RWPE1 (cell line): ENCODE measurements around the gene BIN2.
A peak's percentile ranks its signal among the peaks of the same experiment; 100 is the strongest.
"Not testable (repeated sequence)": the region's sequence is repeated elsewhere in the genome, so short reads cannot be mapped to it uniquely, and the experiment has no call there.

Source experiments
- CTCF ChIA-PET: fragments of 350-600 bp; sonication (Branson Sonifier 250); formaldehyde crosslinking; extraction: SDS; loops from one replicate; lab custom pipeline; 2021; lab: Yijun Ruan, JAX
- POLR2A ChIA-PET: fragments of 400-600 bp; formaldehyde crosslinking; extraction: SDS; loops from one replicate; lab custom pipeline; 2020; ENCODE audit warnings: antibody characterized with exemption; ENCODE audit not compliant: low non-redundant PET; lab: Yijun Ruan, JAX
- DNase-seq: peaks from one replicate; pipeline ENCODE4 v3.0.0; 2012; ENCODE audit warnings: low spot score
- H3K27ac ChIP-seq: fragments of 450-650 bp; 2 replicates; pipeline ENCODE4 v1.5.1; 2017
- TF ChIP-seq, protein P1 (sequence below): fragments of 450-650 bp; conservative IDR thresholded peaks from 2 replicates; pipeline ENCODE4 v1.5.1; 2017; ENCODE audit warnings: low read depth, mild to moderate bottlenecking

Gene BIN2

GRCh38 chr12:51281202-51281924 lies 42.6 kb downstream of the BIN2 start:
- ChIA-PET POLR2A (no interaction called here), CTCF (no interaction called here)
- no peak overlapping the region for H3K27ac ChIP-seq
- peak; percentile 60 for DNase-seq
- TF ChIP-seq, protein P1, sequence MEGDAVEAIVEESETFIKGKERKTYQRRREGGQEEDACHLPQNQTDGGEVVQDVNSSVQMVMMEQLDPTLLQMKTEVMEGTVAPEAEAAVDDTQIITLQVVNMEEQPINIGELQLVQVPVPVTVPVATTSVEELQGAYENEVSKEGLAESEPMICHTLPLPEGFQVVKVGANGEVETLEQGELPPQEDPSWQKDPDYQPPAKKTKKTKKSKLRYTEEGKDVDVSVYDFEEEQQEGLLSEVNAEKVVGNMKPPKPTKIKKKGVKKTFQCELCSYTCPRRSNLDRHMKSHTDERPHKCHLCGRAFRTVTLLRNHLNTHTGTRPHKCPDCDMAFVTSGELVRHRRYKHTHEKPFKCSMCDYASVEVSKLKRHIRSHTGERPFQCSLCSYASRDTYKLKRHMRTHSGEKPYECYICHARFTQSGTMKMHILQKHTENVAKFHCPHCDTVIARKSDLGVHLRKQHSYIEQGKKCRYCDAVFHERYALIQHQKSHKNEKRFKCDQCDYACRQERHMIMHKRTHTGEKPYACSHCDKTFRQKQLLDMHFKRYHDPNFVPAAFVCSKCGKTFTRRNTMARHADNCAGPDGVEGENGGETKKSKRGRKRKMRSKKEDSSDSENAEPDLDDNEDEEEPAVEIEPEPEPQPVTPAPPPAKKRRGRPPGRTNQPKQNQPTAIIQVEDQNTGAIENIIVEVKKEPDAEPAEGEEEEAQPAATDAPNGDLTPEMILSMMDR, result no peak

- POLR2A ChIA-PET, result no interaction called here
- CTCF ChIA-PET, result interaction anchor here (0.6 kb wide), 1 partner anchor 581 kb away, joined by 4 read pairs; no protein-coding TSS in a partner anchor
- TF ChIP-seq, protein P1, result no peak
These were observed 48.9 kb downstream of the BIN2 start for GRCh38 chr12:51275088-51275487.

GRCh38 chr12:51272810-51273209 lies 51.2 kb downstream of the BIN2 start:
- H3K27ac ChIP-seq, DNase-seq, POLR2A ChIA-PET, CTCF ChIA-PET: not testable (repeated sequence)

More at GRCh38 chr12:51275088-51275487, 48.9 kb downstream of the BIN2 start:
- no peak for DNase-seq
- no peak overlapping the region for H3K27ac ChIP-seq

- TF ChIP-seq, protein P1, result no peak
- peak overlapping the region; percentile 75 for H3K27ac ChIP-seq
- CTCF ChIA-PET, result interaction anchor here (0.8 to 2.4 kb wide), 2 partner anchors 20 to 70 kb away, joined by 9 to 27 read pairs; no protein-coding TSS in a partner anchor
- peak; percentile 73 for DNase-seq
- POLR2A ChIA-PET, result interaction anchor here (0.8 kb wide), 1 partner anchor 61 kb away, joined by 3 read pairs; no protein-coding TSS in a partner anchor
These were observed 52.9 kb downstream of the BIN2 start for GRCh38 chr12:51270951-51271518.

- ChIA-PET CTCF (interaction anchor here (0.6 to 2.4 kb wide), 5 partner anchors 19 to 568 kb away, joined by 3 to 27 read pairs (median 3); no protein-coding TSS in a partner anchor), POLR2A (interaction anchor here (0.8 kb wide), 1 partner anchor 62 kb away, joined by 3 read pairs; no protein-coding TSS in a partner anchor)
- DNase-seq, result peak; percentile 44
- TF ChIP-seq, protein P1, result no peak
- H3K27ac ChIP-seq, result peak within 1 kb of the TSS; percentile 75
These were observed 53.7 kb downstream of the BIN2 start, which contains the start of gene SMAGP for GRCh38 chr12:51270067-51270950. Gene SMAGP (minus strand): TSS chr12:51270415. CDS start chr12:51269278, 1,137 bp downstream.

GRCh38 chr12:51269174-51270066 lies 54.6 kb downstream of the BIN2 start:
- POLR2A ChIA-PET, result no interaction called here
- TF ChIP-seq, protein P1, result peak; percentile 28
- peak; percentile 56 for DNase-seq
- H3K27ac ChIP-seq, result peak overlapping the region; percentile 75
- CTCF ChIA-PET, result interaction anchor here (0.5 to 2.4 kb wide), 9 partner anchors 8 to 567 kb away, joined by 3 to 27 read pairs (median 3); no protein-coding TSS in a partner anchor
